ENCODE data around the gene PCYT2.
A peak's percentile ranks its signal among the peaks of the same experiment; 100 is the strongest.

PCYT2 gene

GRCh38 chr17:81869221-81870130 is 41.7 kb downstream of the PCYT2 start:
- TF ChIP-seq ZBTB7A (IDR thresholded peaks at IDR 0.05; ENCODE audit: low read depth) (peak; percentile 54), TCF12 (IDR thresholded peaks at IDR 0.05; ENCODE audit: low read depth) (no peak), EGR1 (IDR thresholded peaks at IDR 0.05) (0 out of 2 replicates have a peak, but pooled peaks have one; percentile 3)
- TF ChIP-seq, protein P1, sequence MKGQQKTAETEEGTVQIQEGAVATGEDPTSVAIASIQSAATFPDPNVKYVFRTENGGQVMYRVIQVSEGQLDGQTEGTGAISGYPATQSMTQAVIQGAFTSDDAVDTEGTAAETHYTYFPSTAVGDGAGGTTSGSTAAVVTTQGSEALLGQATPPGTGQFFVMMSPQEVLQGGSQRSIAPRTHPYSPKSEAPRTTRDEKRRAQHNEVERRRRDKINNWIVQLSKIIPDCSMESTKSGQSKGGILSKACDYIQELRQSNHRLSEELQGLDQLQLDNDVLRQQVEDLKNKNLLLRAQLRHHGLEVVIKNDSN (IDR thresholded peaks at IDR 0.05) = no peak

DNA sequence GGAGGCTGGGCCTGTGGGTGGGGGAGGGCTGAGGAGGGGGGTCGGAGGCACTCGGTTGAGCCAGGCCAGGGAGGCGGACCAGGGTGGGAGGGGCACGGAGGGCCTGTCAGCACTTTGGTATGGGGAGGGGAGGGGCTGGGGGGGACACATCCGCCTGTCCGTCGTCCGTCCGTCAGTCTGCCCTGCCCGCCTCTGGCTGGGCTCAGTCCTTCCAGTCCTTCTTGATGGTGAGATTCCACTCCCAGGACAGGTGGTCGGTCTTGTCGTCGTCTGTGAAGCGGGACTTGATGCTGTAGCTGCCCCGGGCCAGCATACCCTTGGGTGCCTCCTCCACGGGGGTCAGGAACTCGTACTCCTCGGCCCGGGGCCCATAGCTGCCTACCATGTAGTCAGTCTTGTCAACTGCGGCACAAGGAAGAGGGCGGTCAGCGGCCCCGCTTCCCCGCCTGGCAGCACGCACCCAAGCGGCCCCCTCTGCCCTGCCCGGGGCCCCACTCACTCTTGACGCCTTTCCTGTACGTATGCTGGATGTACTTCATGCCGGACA is 42.5 kb downstream of the PCYT2 start:
- TF ChIP-seq YY1 (IDR thresholded peaks at IDR 0.05; ENCODE audit: low read depth) = no peak

GRCh38 chr17:81867991-81868673 is 43.1 kb downstream of the PCYT2 start:
- TF ChIP-seq EGR1 (IDR thresholded peaks at IDR 0.05) = no peak; the same call in 1 of the 2 replicates
- TF ChIP-seq YY1 (IDR thresholded peaks at IDR 0.05; ENCODE audit: low read depth) = 0 out of 2 replicates have a peak, but pooled peaks have one; percentile 10
- TF ChIP-seq EP300 (IDR thresholded peaks at IDR 0.05; ENCODE audit: borderline replicate concordance) = no peak
- TF ChIP-seq FOXM1 (IDR thresholded peaks at IDR 0.05; ENCODE audit: borderline replicate concordance, low read depth) = 0 out of 2 replicates have a peak, but pooled peaks have one; percentile 35
- TF ChIP-seq ZBTB7A (IDR thresholded peaks at IDR 0.05; ENCODE audit: low read depth) = peak; percentile 23; the same call in 1 of the 2 replicates
- peak; percentile 10; the same call in 1 of the 2 replicates for TF ChIP-seq NFIC (IDR thresholded peaks at IDR 0.05)
- TF ChIP-seq, protein P1 (IDR thresholded peaks at IDR 0.05) = no peak
- TF ChIP-seq REST (IDR thresholded peaks at IDR 0.05; ENCODE audit: low read depth) = no peak
- TF ChIP-seq CREB1 (IDR thresholded peaks at IDR 0.05; ENCODE audit: low read depth) = no peak
- TF ChIP-seq RAD21 (IDR thresholded peaks at IDR 0.05; ENCODE audit: low read depth) = no peak

GRCh38 chr17:81867170-81867990 is 43.8 kb downstream of the PCYT2 start:
- TF ChIP-seq, protein P2, sequence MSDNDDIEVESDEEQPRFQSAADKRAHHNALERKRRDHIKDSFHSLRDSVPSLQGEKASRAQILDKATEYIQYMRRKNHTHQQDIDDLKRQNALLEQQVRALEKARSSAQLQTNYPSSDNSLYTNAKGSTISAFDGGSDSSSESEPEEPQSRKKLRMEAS (IDR thresholded peaks at IDR 0.05) = peak; percentile 15; the same call in 1 of the 2 replicates
- TF ChIP-seq TAF1 (IDR thresholded peaks at IDR 0.05; ENCODE audit: low read depth) = no peak
- TF ChIP-seq NFIC (IDR thresholded peaks at IDR 0.05) = peak; percentile 4; the same call in 1 of the 2 replicates

DNA sequence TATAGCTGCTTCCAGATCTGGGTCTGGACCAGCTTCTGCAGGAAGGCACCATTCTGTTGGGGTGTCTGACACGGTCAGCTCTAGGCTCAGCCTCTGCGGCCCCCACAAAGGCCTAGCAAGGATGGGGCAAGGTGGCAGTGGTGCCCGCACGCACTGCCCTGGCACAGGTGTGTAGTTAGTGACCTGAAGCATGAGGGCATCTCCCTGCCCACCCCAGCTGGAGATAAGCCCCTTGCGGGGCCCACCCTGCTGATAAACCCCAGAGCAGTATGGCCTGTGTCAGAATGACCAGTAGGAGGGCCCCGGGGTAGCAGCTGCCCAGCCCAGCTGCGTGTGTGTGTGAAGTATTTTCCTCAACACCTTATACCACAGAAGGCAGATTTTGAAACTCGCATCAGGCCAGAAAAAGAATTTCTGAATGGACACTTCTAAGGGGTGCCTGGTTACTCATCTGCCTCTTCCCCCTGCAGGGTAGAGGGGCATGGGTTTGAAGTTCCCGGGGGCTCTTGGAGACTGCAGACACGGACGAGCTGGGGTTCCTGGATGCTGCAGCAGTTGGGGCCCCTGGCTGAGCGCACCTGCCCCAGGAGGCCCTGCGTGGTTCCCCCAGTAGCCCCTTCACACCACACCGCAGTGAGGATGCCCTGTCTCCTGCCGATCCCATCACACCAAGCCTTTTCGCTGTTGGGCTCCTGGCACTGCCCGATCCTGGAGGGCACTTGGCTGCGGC is 44.6 kb downstream of the PCYT2 start:
- no peak for TF ChIP-seq REST (IDR thresholded peaks at IDR 0.05; ENCODE audit: low read depth)
- no peak for TF ChIP-seq TAF1 (IDR thresholded peaks at IDR 0.05; ENCODE audit: low read depth)
- TF ChIP-seq RAD21 (IDR thresholded peaks at IDR 0.05; ENCODE audit: low read depth) = no peak
- no peak for TF ChIP-seq EP300 (IDR thresholded peaks at IDR 0.05; ENCODE audit: borderline replicate concordance)
- no peak for TF ChIP-seq YY1 (IDR thresholded peaks at IDR 0.05; ENCODE audit: low read depth)
- no peak for TF ChIP-seq CEBPB (IDR thresholded peaks at IDR 0.05)
- TF ChIP-seq TEAD4 (IDR thresholded peaks at IDR 0.05) = no peak
- TF ChIP-seq, protein P1 (IDR thresholded peaks at IDR 0.05) = no peak
- no peak for TF ChIP-seq EGR1 (IDR thresholded peaks at IDR 0.05)
- TF ChIP-seq, protein P2 (IDR thresholded peaks at IDR 0.05) = no peak
- no peak for TF ChIP-seq FOXM1 (IDR thresholded peaks at IDR 0.05; ENCODE audit: borderline replicate concordance, low read depth)
- TF ChIP-seq NFIC (IDR thresholded peaks at IDR 0.05) = no peak
- no peak; the same call in 1 of the 2 replicates for TF ChIP-seq TCF12 (IDR thresholded peaks at IDR 0.05; ENCODE audit: low read depth)
- TF ChIP-seq CREB1 (IDR thresholded peaks at IDR 0.05; ENCODE audit: low read depth) = no peak

All from Ishikawa (cell line).